ENCODE data around the gene TOMM40.

- no peak for TF ChIP-seq CTCF (IDR thresholded peaks at IDR 0.05)
- TF ChIP-seq EP300 (IDR thresholded peaks at IDR 0.05): no peak
- no peak for TF ChIP-seq POLR2A (IDR thresholded peaks at IDR 0.05)
Measured at GRCh38 chr19:44884566-44884965, 6.5 kb upstream of the TOMM40 start.
